AG04450 (cell line): Measurements from ENCODE around the gene THAP10. TPM values are rescaled to one million over a fixed set of nuclear protein-coding genes. Genes with fewer than 3 reads are reported as not detected.

Experiments
- CTCF ChIA-PET: fragments of 300-600, 350-600 bp; formaldehyde crosslinking; extraction: SDS; loops from one replicate; lab custom pipeline; 2022; ENCODE audit warnings: antibody characterized with exemption, inconsistent platforms; lab: Charles Lee
- POLR2A ChIA-PET: fragments of 350-600 bp; formaldehyde crosslinking; extraction: SDS; loops from one replicate; lab custom pipeline; 2021; ENCODE audit warnings: antibody characterized with exemption, inconsistent platforms; lab: Yijun Ruan, JAX
- DNase-seq: peaks from one replicate; pipeline ENCODE4 v3.0.0-alpha.2; 2011; ENCODE audit warnings: low read depth, low spot score
- H3K27ac ChIP-seq: one replicate; pipeline ENCODE4 v1.5.1; 2012; ENCODE audit warnings: low read depth, low read length, control low read depth
- H3K27me3 ChIP-seq: one replicate; pipeline ENCODE4 v1.6.0; 2012; ENCODE audit warnings: low read length; ENCODE audit not compliant: control insufficient read depth, insufficient read depth
- H3K4me3 ChIP-seq: 2 replicates; pipeline ENCODE4 v1.5.1; 2011; ENCODE audit warnings: mild to moderate bottlenecking, low read depth, low read length, control low read depth
- H3K9me3 ChIP-seq: 2 replicates; pipeline ENCODE4 v1.5.1; 2012; ENCODE audit warnings: low read length; ENCODE audit not compliant: control insufficient read depth, insufficient read depth
- polyA plus RNA-seq: library from polyadenylated mRNA; depleted of rRNA; stranded (reverse); fragments of >200 nt; gene quantifications from 2 replicates; pipeline ENCODE4 v1.2.3, GENCODE V29; 2011; rRNA removed
- TF ChIP-seq, protein P1 (sequence below): IDR thresholded peaks from 2 replicates; pipeline ENCODE4 v1.5.1; 2011; ENCODE audit warnings: low read depth, low read length, control low read depth, inconsistent platforms

The THAP10 gene
- polyA plus RNA-seq, 1 experiment, result 5.7 TPM

DNA sequence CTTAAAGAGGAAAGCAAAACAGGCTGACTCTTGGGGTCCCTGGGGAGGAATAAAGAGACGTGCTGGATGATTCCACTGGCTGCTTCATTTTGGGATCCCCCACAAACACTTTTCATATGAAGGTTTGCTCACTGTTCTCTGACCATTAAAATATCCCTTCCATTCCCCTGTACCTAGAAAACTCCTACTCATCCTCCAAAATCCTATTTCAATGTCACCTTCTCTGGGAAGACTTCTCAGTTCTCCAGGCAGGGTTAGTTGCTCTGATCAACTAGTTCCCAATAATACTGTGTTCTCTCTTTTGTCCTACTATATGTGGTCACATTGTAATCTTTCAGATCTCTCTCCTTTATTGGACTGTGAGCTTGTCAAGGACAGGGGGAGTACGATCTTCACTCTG, 57.2 kb downstream of the THAP10 start:
- Histone ChIP-seq H3K27me3 (no peaks in the 10 kb centered on the region), H3K27ac (no peak overlapping the region), H3K4me3 (no peak overlapping the region), H3K9me3 (no peaks in the 10 kb centered on the region; the same call in 1 of the 2 replicates)
- TF ChIP-seq, protein P1, sequence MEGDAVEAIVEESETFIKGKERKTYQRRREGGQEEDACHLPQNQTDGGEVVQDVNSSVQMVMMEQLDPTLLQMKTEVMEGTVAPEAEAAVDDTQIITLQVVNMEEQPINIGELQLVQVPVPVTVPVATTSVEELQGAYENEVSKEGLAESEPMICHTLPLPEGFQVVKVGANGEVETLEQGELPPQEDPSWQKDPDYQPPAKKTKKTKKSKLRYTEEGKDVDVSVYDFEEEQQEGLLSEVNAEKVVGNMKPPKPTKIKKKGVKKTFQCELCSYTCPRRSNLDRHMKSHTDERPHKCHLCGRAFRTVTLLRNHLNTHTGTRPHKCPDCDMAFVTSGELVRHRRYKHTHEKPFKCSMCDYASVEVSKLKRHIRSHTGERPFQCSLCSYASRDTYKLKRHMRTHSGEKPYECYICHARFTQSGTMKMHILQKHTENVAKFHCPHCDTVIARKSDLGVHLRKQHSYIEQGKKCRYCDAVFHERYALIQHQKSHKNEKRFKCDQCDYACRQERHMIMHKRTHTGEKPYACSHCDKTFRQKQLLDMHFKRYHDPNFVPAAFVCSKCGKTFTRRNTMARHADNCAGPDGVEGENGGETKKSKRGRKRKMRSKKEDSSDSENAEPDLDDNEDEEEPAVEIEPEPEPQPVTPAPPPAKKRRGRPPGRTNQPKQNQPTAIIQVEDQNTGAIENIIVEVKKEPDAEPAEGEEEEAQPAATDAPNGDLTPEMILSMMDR, result no peak
- CTCF ChIA-PET, result interaction anchor here (0.5 to 2.5 kb wide), 2 partner anchors 10 to 56 kb away, joined by 4 to 10 read pairs; no protein-coding TSS in a partner anchor
- no peak for DNase-seq
- POLR2A ChIA-PET, result interaction anchor here (1.9 kb wide), 1 partner anchor 35 kb away, joined by 4 read pairs; no protein-coding TSS in a partner anchor

DNA sequence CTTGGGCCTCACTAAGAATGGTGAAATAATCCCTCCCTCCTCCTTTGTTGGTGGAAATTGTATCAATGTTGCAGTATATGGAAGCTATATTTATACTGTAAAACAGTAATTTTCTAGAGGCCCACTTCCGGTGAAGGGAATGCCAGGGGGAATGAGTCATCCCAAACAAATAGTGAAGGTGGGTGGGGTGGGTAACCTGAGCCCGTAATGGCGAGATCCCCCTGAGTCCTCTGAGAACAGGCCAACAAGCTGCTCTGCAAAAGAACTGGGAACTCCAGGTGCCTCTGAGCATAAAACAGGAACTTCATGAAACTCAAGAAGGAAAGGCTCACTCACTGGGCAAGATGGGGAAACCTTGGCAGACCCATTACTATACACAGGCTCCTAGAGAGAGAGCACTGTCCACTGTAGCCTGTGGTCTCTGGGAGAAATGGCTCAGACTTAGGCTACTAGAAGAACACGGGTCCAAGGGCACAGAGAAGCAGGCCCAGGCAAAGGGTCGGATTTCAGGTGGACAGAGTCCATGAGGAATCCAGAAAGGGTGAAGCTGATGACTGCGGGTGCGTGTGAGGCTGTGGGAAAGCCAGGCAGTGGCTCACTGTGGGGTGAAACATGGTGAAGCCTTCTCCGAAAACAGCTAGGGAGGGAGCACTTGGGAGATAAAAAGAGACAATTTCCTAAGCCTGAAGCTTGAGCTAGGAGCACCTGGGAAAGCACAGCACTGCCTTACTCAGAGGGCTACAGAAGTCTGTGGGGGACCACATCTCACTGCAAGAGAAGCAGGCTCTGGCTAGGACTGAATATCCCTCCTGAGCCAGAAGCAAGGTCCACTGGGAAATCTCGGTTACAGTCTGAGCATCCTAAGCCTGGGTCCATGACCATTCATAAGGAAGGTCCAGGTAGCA, 58.1 kb downstream of the THAP10 start:
- POLR2A ChIA-PET, result interaction anchor here (1.2 to 1.9 kb wide), 3 partner anchors 20 to 34 kb away, joined by 3 to 5 read pairs (median 4); partner anchors contain the start of gene LARP6
- CTCF ChIA-PET, result interaction anchor here (0.5 to 4.3 kb wide), 6 partner anchors 9 to 1359 kb away, joined by 3 to 22 read pairs (median 7); no protein-coding TSS in a partner anchor
- no peaks in the 10 kb centered on the region for H3K27me3 ChIP-seq
- H3K9me3 ChIP-seq, result no peaks in the 10 kb centered on the region; the same call in 1 of the 2 replicates
- TF ChIP-seq, protein P1, result no peak
- H3K4me3 ChIP-seq, result no peak overlapping the region
- H3K27ac ChIP-seq, result peak overlapping the region; percentile 89
- peak; percentile 67 for DNase-seq

DNA sequence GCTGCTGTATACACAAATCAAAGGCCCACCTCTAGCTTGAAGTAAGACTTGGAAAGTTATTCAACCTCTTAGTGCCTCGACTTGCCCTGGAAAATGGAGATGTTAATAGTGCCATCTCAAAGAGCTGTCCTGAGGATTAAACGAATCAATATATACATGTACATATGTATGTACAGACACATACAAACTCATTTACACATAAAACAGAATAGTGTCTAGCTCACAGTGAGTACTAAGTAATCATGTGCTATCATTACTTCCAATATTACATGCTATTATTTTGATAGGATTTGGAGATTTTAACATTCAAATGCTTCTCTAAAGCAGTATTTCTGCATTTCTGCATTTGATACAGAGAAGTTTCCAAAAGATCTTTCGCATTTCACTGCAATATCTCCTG, 58.8 kb downstream of the THAP10 start:
- peak overlapping the region; percentile 34 for H3K27ac ChIP-seq
- H3K4me3 ChIP-seq, result no peak overlapping the region
- no peak for DNase-seq
- ChIA-PET POLR2A (interaction anchor here (1.2 to 1.9 kb wide), 3 partner anchors 20 to 33 kb away, joined by 3 to 5 read pairs (median 4); partner anchors contain the start of gene LARP6), CTCF (interaction anchor here (1.5 to 4.3 kb wide), 4 partner anchors 8 to 1358 kb away, joined by 3 to 22 read pairs (median 16); no protein-coding TSS in a partner anchor)
- TF ChIP-seq, protein P1, result no peak
- H3K27me3 ChIP-seq, result no peaks in the 10 kb centered on the region
- no peaks in the 10 kb centered on the region; the same call in 1 of the 2 replicates for H3K9me3 ChIP-seq

- ChIA-PET POLR2A (no interaction called here), CTCF (interaction anchor here (0.5 to 4.3 kb wide), 4 partner anchors 20 to 173 kb away, joined by 3 to 22 read pairs (median 12); no protein-coding TSS in a partner anchor)
- H3K27me3 ChIP-seq, result no peaks in the 10 kb centered on the region
- no peak overlapping the region for H3K4me3 ChIP-seq
- no peak overlapping the region for H3K27ac ChIP-seq
- TF ChIP-seq, protein P1, result no peak
- no peaks in the 10 kb centered on the region; the same call in 1 of the 2 replicates for H3K9me3 ChIP-seq
- DNase-seq, result no peak
Observed at GRCh38 chr15:70832176-70832575, 60.1 kb downstream of the THAP10 start.

Other genes starting within 250 kb of the THAP10 start
- gene UACA, start 128.9 kb downstream of the THAP10 start, polyA plus RNA-seq, result 133 and 134 TPM in 2 replicates
- gene LARP6, start 38.3 kb downstream of the THAP10 start, polyA plus RNA-seq, result 188 and 235 TPM in 2 replicates
- gene LRRC49, start 393 bp upstream of the THAP10 start, polyA plus RNA-seq, result 22.9 and 25.0 TPM in 2 replicates
- 45.8 and 57.2 TPM in 2 replicates for gene THSD4, start 223.0 kb upstream of the THAP10 start, polyA plus RNA-seq